Keratinocyte (primary cell): ENCODE data around the gene NKIRAS1. TPM values are rescaled to one million over a fixed set of nuclear protein-coding genes. Genes with fewer than 3 reads are reported as not detected.

ENCODE experiments used
- DNase-seq: peaks from one replicate; pipeline ENCODE4 v3.0.0-alpha.2; 2011; ENCODE audit warnings: low read depth, missing footprints, low spot score
- FAIRE-seq: peaks from 2 replicates; lab custom pipeline; 2011; peaks lifted over from hg19 to GRCh38; lab: Jason Lieb, UNC
- H2AFZ ChIP-seq: 2 replicates; pipeline ENCODE4 v1.6.0; 2012; ENCODE audit warnings: low read length, control low read depth, inconsistent platforms; ENCODE audit not compliant: control insufficient read depth
- H3K27ac ChIP-seq: 2 replicates; pipeline ENCODE4 v1.5.1; 2011; ENCODE audit warnings: low read length; ENCODE audit not compliant: control insufficient read depth, insufficient read depth
- H3K27me3 ChIP-seq: 3 replicates; pipeline ENCODE4 v1.6.0; 2011; ENCODE audit warnings: low read length; ENCODE audit not compliant: control insufficient read depth, insufficient read depth; ENCODE audit errors: extremely low read depth
- H3K36me3 ChIP-seq, 2 experiments: 2 replicates in 1 of 2; 3 replicates in 1 of 2; pipeline ENCODE4 v1.5.1; 2011; ENCODE audit warnings: low read length in 2 of 2, mild to moderate bottlenecking in 1 of 2; ENCODE audit not compliant: control insufficient read depth in 2 of 2, insufficient read depth in 2 of 2; ENCODE audit errors: extremely low read depth in 1 of 2
- H3K4me1 ChIP-seq: 3 replicates; pipeline ENCODE4 v1.5.1; 2011; ENCODE audit warnings: low read length; ENCODE audit not compliant: control insufficient read depth, insufficient read depth; ENCODE audit errors: extremely low read depth
- H3K4me2 ChIP-seq: 3 replicates; pipeline ENCODE4 v1.6.0; 2011; ENCODE audit warnings: low read depth, low read length; ENCODE audit not compliant: control insufficient read depth, insufficient read depth; ENCODE audit errors: extremely low read depth
- H3K4me3 ChIP-seq, 3 experiments: fragments of 200-600 bp in 1 of 3; sonication (generic) in 1 of 3; 2 replicates in 2 of 3; 3 replicates in 1 of 3; pipeline ENCODE4 v1.5.1; 2011 to 2016; ENCODE audit warnings: low read length in 3 of 3, mild to moderate bottlenecking in 3 of 3, control low read depth in 2 of 3, inconsistent platforms in 1 of 3, low read depth in 1 of 3, mixed read lengths in 1 of 3, mixed run types in 1 of 3, moderate library complexity in 1 of 3; ENCODE audit not compliant: control insufficient read depth in 2 of 3, insufficient read depth in 2 of 3; ENCODE audit errors: extremely low read depth in 1 of 3
- H3K79me2 ChIP-seq: 2 replicates; pipeline ENCODE4 v1.6.0; 2012; ENCODE audit warnings: low read length; ENCODE audit not compliant: control insufficient read depth, insufficient read depth
- H3K9ac ChIP-seq: 3 replicates; pipeline ENCODE4 v1.6.0; 2011; ENCODE audit warnings: low read length; ENCODE audit not compliant: control insufficient read depth, insufficient read depth; ENCODE audit errors: extremely low read depth
- H3K9me1 ChIP-seq: 3 replicates; pipeline ENCODE4 v1.6.0; 2011; ENCODE audit warnings: low read length; ENCODE audit not compliant: control insufficient read depth, insufficient read depth; ENCODE audit errors: extremely low read depth
- H3K9me3 ChIP-seq: 2 replicates; pipeline ENCODE4 v1.5.1; 2012; ENCODE audit warnings: low read depth, low read length; ENCODE audit not compliant: control insufficient read depth
- H4K20me1 ChIP-seq: 3 replicates; pipeline ENCODE4 v1.6.0; 2011; ENCODE audit warnings: low read length; ENCODE audit not compliant: control insufficient read depth, insufficient read depth; ENCODE audit errors: extremely low read depth
- EZH2 ChIP-seq: IDR thresholded peaks from one replicate; pipeline ENCODE4 v1.6.1; 2012; ENCODE audit warnings: inconsistent platforms, mild to moderate bottlenecking, low read length, moderate library complexity
- dilution Hi-C: fragments of 300-500 bp; cut with MboI; formaldehyde crosslinking; loops from one replicate; pipeline ENCODE4 v1.7.0; 2020; ENCODE audit warnings: low sequenced_read_pairs; ENCODE audit not compliant: extremely low pct_ligation_motif_present
- polyA plus RNA-seq, 5 experiments: library from polyadenylated mRNA; depleted of rRNA in 3 of 5; stranded (reverse) in 3 of 5; stranded (forward) in 1 of 5; unstranded in 1 of 5; fragments of >200 nt; gene quantifications; 1 replicate in 1 of 5; 2 replicates in 3 of 5; 3 replicates in 1 of 5; pipeline versions ENCODE4 v1.2.1 to v1.2.3, GENCODE V29; 2011 to 2012; ENCODE audit warnings: missing spikeins in 2 of 5, low read depth in 1 of 5, low replicate concordance in 1 of 5
- TF ChIP-seq, protein P1 (sequence below), 3 experiments: IDR thresholded peaks in 1 of 3; conservative IDR thresholded peaks in 1 of 3; optimal IDR thresholded peaks in 1 of 3; 2 replicates in 2 of 3; 3 replicates in 1 of 3; pipeline versions ENCODE3 to v1.5.1; 2011; ENCODE audit warnings: low read length in 3 of 3, mild to moderate bottlenecking in 3 of 3, moderate library complexity in 2 of 3, control low read depth in 1 of 3, inconsistent platforms in 1 of 3; ENCODE audit not compliant: insufficient read depth in 2 of 3; ENCODE audit errors: extremely low read depth in 1 of 3

The NKIRAS1 gene
- polyA plus RNA-seq, 1 donor (not counting 4 experiments of a cell fraction or from before 2014, with no cell fraction given): 10.7 TPM

DNA sequence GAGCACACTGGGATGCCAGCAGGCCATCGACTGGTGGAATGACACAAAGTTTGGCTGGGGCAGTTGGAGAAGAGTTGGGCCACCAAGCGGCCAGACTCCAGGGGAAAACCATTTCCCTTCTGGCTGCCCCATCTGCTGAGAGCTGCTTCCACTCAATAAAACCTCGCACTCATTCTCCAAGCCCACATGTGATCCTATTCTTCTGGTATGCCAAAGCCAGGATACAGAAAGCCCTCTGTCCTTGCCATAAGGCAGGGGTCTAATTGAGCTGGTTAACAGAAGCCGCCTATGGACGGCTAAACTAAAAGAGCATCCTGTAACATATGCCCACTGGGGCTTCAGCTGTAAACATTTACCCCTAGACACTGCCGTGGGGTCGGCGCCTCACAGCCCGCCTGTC, 55.1 kb downstream of the NKIRAS1 start:
- peaks cover 17% of the 10 kb centered on the region for H4K20me1 ChIP-seq
- peaks cover 13% of the 10 kb centered on the region for H3K4me1 ChIP-seq
- H3K4me2 ChIP-seq: no peak overlapping the region
- TF ChIP-seq, protein P1, sequence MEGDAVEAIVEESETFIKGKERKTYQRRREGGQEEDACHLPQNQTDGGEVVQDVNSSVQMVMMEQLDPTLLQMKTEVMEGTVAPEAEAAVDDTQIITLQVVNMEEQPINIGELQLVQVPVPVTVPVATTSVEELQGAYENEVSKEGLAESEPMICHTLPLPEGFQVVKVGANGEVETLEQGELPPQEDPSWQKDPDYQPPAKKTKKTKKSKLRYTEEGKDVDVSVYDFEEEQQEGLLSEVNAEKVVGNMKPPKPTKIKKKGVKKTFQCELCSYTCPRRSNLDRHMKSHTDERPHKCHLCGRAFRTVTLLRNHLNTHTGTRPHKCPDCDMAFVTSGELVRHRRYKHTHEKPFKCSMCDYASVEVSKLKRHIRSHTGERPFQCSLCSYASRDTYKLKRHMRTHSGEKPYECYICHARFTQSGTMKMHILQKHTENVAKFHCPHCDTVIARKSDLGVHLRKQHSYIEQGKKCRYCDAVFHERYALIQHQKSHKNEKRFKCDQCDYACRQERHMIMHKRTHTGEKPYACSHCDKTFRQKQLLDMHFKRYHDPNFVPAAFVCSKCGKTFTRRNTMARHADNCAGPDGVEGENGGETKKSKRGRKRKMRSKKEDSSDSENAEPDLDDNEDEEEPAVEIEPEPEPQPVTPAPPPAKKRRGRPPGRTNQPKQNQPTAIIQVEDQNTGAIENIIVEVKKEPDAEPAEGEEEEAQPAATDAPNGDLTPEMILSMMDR (optimal IDR thresholded peaks at IDR 0.05 in 1 of 3, IDR thresholded peaks at IDR 0.05 in 1 of 3, conservative IDR thresholded peaks at IDR 0.05 in 1 of 3; ENCODE audit: extremely low read depth in 1 of 3, insufficient read depth in 2 of 3, low read length in 3 of 3): no peak
- no peak for TF ChIP-seq EZH2
- DNase-seq (no peak), FAIRE-seq (no peak)
- peaks cover 0 to 4% of the 10 kb centered on the region in 2 experiments for H3K36me3 ChIP-seq
- dilution Hi-C loops: no loop called here
- no peak overlapping the region for H3K9ac ChIP-seq
- peaks cover 50% of the 10 kb centered on the region for H3K79me2 ChIP-seq
- no peak overlapping the region for H3K4me3 ChIP-seq
- H3K27ac ChIP-seq: no peak overlapping the region
- H3K9me3 ChIP-seq: no peaks in the 10 kb centered on the region
- H3K27me3 ChIP-seq: no peaks in the 10 kb centered on the region
- H2AFZ ChIP-seq: no peak overlapping the region
- no peaks in the 10 kb centered on the region for H3K9me1 ChIP-seq

DNA sequence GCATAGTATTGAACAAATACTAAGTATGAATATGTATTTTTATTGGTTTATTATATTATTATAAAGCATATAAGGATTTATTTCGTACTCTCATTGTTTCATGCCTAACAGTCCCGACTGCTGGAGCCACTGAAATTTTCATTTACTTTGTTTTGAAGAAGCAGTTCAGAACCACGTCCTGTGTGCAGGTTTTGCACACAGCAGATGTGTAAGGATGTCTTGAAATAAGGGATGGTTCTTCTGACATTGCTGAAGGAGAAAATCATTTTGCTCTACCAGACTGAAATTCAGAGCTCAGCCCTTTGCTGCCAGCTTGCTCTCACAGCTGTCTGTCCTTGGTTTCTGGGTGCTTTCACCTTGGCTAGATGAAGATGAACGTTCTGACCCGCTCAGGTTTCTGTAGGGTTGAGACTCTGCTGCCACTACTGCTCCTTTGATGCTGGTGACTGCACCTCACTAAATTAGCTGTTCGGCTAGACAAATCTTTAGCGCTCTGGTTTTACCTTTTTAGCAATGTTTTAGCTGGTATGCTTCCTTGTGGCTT, 56.9 kb downstream of the NKIRAS1 start:
- Histone ChIP-seq H3K36me3 (peaks cover 0 to 2% of the 10 kb centered on the region in 2 experiments), H3K4me2 (no peak overlapping the region), H3K9me3 (no peaks in the 10 kb centered on the region), H4K20me1 (peaks cover 17% of the 10 kb centered on the region), H3K4me1 (peaks cover 13% of the 10 kb centered on the region), H3K9ac (no peak overlapping the region), H3K27me3 (no peaks in the 10 kb centered on the region), H3K4me3 (no peak overlapping the region), H2AFZ (no peak overlapping the region), H3K9me1 (no peaks in the 10 kb centered on the region), H3K27ac (no peak overlapping the region), H3K79me2 (peaks cover 45% of the 10 kb centered on the region)
- dilution Hi-C loops: no loop called here
- TF ChIP-seq, protein P1 (optimal IDR thresholded peaks at IDR 0.05 in 1 of 3, IDR thresholded peaks at IDR 0.05 in 1 of 3, conservative IDR thresholded peaks at IDR 0.05 in 1 of 3; ENCODE audit: extremely low read depth in 1 of 3, insufficient read depth in 2 of 3, low read length in 3 of 3): no peak
- TF ChIP-seq EZH2: no peak
- DNase-seq (no peak), FAIRE-seq (no peak)
